H1 (cell line): ENCODE data around the gene ST6GALNAC3. TPM values are rescaled to one million over a fixed set of nuclear protein-coding genes. Genes with fewer than 3 reads are reported as not detected.

ENCODE experiments used
- ASH2L ChIP-seq: fragments of 200-600, 300-600 bp; sonication (generic); IDR thresholded peaks from one replicate; pipeline ENCODE4 v1.7.1; 2017; ENCODE audit warnings: low read length
- BACH1 ChIP-seq: IDR thresholded peaks from 2 replicates; pipeline ENCODE4 v1.6.1; 2012; ENCODE audit warnings: low read length, improper control_type of control experiment
- BCL11A ChIP-seq, 2 experiments: IDR thresholded peaks; one replicate each; pipeline ENCODE4 v1.6.1; 2011; ENCODE audit warnings: low read depth in 2 of 2, low read length in 2 of 2, mild to moderate bottlenecking in 2 of 2
- BRCA1 ChIP-seq: IDR thresholded peaks from 2 replicates; pipeline ENCODE4 v1.6.1; 2012; ENCODE audit warnings: low read depth, low read length, improper control_type of control experiment
- CBX8 ChIP-seq: fragments of 300-800, 300-1000 bp; sonication (generic); IDR thresholded peaks from 2 replicates; pipeline ENCODE4 v1.7.1; 2016; ENCODE audit warnings: low read depth, low read length, borderline replicate concordance
- EP300 ChIP-seq, 2 experiments: IDR thresholded peaks; 1 replicate in 1 of 2; 2 replicates in 1 of 2; pipeline ENCODE4 v1.6.1; 2011 to 2012; ENCODE audit warnings: low read depth in 2 of 2, low read length in 2 of 2, mild to moderate bottlenecking in 2 of 2, borderline replicate concordance in 1 of 2, inconsistent platforms in 1 of 2, moderate library complexity in 1 of 2
- EZH2 ChIP-seq: fragments of 200-600 bp; sonication (generic); IDR thresholded peaks from 2 replicates; pipeline ENCODE4 v1.7.1; 2012; ENCODE audit warnings: low read depth, mild to moderate bottlenecking, moderate library complexity, low read length, inconsistent platforms; ENCODE audit not compliant: severe bottlenecking
- FOSL1 ChIP-seq: IDR thresholded peaks from 2 replicates; pipeline ENCODE4 v1.6.1; 2011; ENCODE audit warnings: mild to moderate bottlenecking, low read depth, low read length, moderate library complexity; ENCODE audit not compliant: insufficient read depth
- KDM5A ChIP-seq: fragments of 200-600 bp; IDR thresholded peaks from 2 replicates; pipeline ENCODE4 v1.7.1; 2012; ENCODE audit warnings: mild to moderate bottlenecking, low read length, inconsistent platforms, mixed read lengths
- NRF1 ChIP-seq: IDR thresholded peaks from 2 replicates; pipeline ENCODE4 v1.6.1; 2011; ENCODE audit warnings: mild to moderate bottlenecking, low read depth, low read length, improper control_type of control experiment
- PHF8 ChIP-seq: fragments of 200-600 bp; sonication (generic); conservative IDR thresholded peaks from 2 replicates; pipeline ENCODE4 v1.7.1; 2012; ENCODE audit warnings: low read depth, mild to moderate bottlenecking, inconsistent platforms, low read length, moderate library complexity
- POLR2AphosphoS5 ChIP-seq: IDR thresholded peaks from 2 replicates; pipeline ENCODE4 v1.6.1; 2011; ENCODE audit warnings: low read depth, low read length
- RBBP5 ChIP-seq: IDR thresholded peaks from 2 replicates; pipeline ENCODE4 v1.7.1; 2012; ENCODE audit warnings: low read depth, mild to moderate bottlenecking, inconsistent platforms, low read length, moderate library complexity, borderline replicate concordance
- RNF2 ChIP-seq: fragments of 200-900, 300-1000 bp; sonication (generic); IDR thresholded peaks from 2 replicates; pipeline ENCODE4 v1.7.1; 2016; ENCODE audit warnings: borderline replicate concordance, low read depth, mild to moderate bottlenecking, antibody characterized with exemption, low read length; ENCODE audit not compliant: poor library complexity, severe bottlenecking; ENCODE audit errors: missing control alignments
- SAP30 ChIP-seq: fragments of 300-600 bp; sonication (generic); IDR thresholded peaks from 2 replicates; pipeline ENCODE4 v1.7.1; 2012; ENCODE audit warnings: low read length, moderate library complexity, mild to moderate bottlenecking, inconsistent platforms; ENCODE audit not compliant: insufficient read depth, insufficient replicate concordance
- SIN3A ChIP-seq, 2 experiments: IDR thresholded peaks in 1 of 2; conservative IDR thresholded peaks in 1 of 2; 2 replicates each; pipeline ENCODE4 v1.6.1; 2011 to 2012; ENCODE audit warnings: low read length in 2 of 2, improper control_type of control experiment in 1 of 2, low read depth in 1 of 2, mild to moderate bottlenecking in 1 of 2
- SIRT6 ChIP-seq: IDR thresholded peaks from one replicate; pipeline ENCODE4 v1.7.1; 2012; ENCODE audit warnings: low read length, inconsistent platforms
- SUZ12 ChIP-seq: fragments of 200-600 bp; sonication (generic); IDR thresholded peaks from 2 replicates; pipeline ENCODE4 v1.6.1; 2012; ENCODE audit warnings: mild to moderate bottlenecking, inconsistent platforms, low read length, moderate library complexity, mixed read lengths
- TBP ChIP-seq: IDR thresholded peaks from 2 replicates; pipeline ENCODE4 v1.6.1; 2011; ENCODE audit warnings: low read depth, low read length, improper control_type of control experiment
- TEAD4 ChIP-seq: IDR thresholded peaks from 2 replicates; pipeline ENCODE4 v1.6.1; 2012; ENCODE audit warnings: low read depth, low read length, inconsistent platforms, mixed read lengths
- polyA plus RNA-seq, 7 experiments: library from polyadenylated mRNA; depleted of rRNA in 3 of 7; stranded (reverse) in 5 of 7; unstranded in 2 of 7; fragments of >200 nt in 5 of 7; fragments of 200-250 nt in 2 of 7; gene quantifications; 1 replicate in 5 of 7; 2 replicates in 1 of 7; 4 replicates in 1 of 7; pipeline versions ENCODE4 v1.2.1 to v1.2.3, GENCODE V29; 2011 to 2013; ENCODE audit warnings: missing spikeins in 2 of 7, mixed read lengths in 2 of 7
- total RNA-seq: library from RNA; stranded (reverse); fragmentation: NEBNext Ultra II Directional; extraction: Animal tissue kit (Norgen Biotek cat#: 25700); gene quantifications from 2 replicates; pipeline ENCODE4 v1.2.1, GENCODE V29; 2021
- TF ChIP-seq, protein P1 (sequence below): IDR thresholded peaks from 2 replicates; pipeline ENCODE4 v1.6.1; 2012; ENCODE audit warnings: inconsistent platforms

ST6GALNAC3 gene
- total and polyA plus RNA-seq, 2 of the 8 experiments (the other 6 are each of a cell fraction or from before 2014, with no cell fraction given) = 4.9 to 19.0 TPM

GRCh38 chr1:76074321-76075187 lies at the start of gene ST6GALNAC3 (continued):
- TF ChIP-seq EP300 (IDR thresholded peaks at IDR 0.05; ENCODE audit: borderline replicate concordance in 1 of 2, low read depth in 2 of 2, low read length in 2 of 2) (no peak), POLR2AphosphoS5 (peak; percentile 85), SAP30 (no peak), RNF2 (no peak), SIRT6 (no peak), BRCA1 (no peak), PHF8 (peak; percentile 73), BACH1 (no peak), SIN3A (conservative IDR thresholded peaks at IDR 0.05 in 1 of 2, IDR thresholded peaks at IDR 0.05 in 1 of 2; ENCODE audit: low read depth in 1 of 2, low read length in 2 of 2) (0 out of 4 replicates have a peak, but pooled peaks of 1 of the 2 experiments have one; percentile 45), BCL11A (IDR thresholded peaks at IDR 0.05; ENCODE audit: low read depth in 2 of 2, low read length in 2 of 2) (no peak), EZH2 (no peak), CBX8 (no peak), TBP (peak; percentile 81), FOSL1 (no peak), RBBP5 (peak; percentile 86), ASH2L (peak; percentile 79), SUZ12 (no peak), KDM5A (no peak), TEAD4 (no peak), NRF1 (no peak)
- TF ChIP-seq, protein P1, sequence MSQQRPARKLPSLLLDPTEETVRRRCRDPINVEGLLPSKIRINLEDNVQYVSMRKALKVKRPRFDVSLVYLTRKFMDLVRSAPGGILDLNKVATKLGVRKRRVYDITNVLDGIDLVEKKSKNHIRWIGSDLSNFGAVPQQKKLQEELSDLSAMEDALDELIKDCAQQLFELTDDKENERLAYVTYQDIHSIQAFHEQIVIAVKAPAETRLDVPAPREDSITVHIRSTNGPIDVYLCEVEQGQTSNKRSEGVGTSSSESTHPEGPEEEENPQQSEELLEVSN = peak; percentile 94
